GM19467 (cell line): ENCODE data around the gene IL27RA.
"Not testable (repeated sequence)": the region's sequence is repeated elsewhere in the genome, so short reads cannot be mapped to it uniquely, and the experiment has no call there.

ENCODE experiments used
- ATAC-seq: cut with Tn5 transposase; IDR thresholded peaks from one replicate; pipeline ENCODE4 v1.9.1; 2021; ENCODE audit warnings: mild to moderate bottlenecking, moderate library complexity; ENCODE audit not compliant: unreplicated experiment

The IL27RA gene

DNA sequence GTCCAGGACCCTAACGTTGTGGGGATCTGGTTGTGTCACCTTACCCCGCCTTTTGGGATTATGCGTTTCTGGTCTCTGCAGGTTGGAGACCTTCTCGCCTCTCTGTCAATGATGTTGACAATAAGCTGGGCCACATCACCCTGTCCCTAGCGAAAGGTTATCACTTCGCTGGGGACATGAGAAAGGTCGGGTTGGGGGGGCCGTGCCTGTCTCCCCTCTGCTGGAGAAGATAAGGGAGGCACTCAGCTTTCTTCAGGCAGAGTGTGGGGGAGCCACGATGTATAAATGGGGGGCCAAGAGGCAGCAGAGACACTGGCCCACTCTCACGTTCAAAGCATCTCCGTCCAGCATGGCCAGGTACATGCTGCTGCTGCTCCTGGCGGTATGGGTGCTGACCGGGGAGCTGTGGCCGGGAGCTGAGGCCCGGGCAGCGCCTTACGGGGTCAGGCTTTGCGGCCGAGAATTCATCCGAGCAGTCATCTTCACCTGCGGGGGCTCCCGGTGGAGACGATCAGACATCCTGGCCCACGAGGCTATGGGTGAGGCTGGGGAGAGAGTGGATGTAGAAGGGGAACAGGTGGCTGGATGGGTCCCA lies 3.6 kb upstream of the IL27RA start, which contains the start of gene RLN3:
Gene RLN3 (plus strand): TSS at position 293 of the 595 bp plus-strand sequence. CDS start 57 bp downstream, at position 350.
- no peak for ATAC-seq

GRCh38 chr19:14028901-14029300 lies 2.7 kb upstream of the IL27RA start:
- no peak for ATAC-seq

GRCh38 chr19:14030997-14031718 lies 404 bp upstream of the IL27RA start:
- ATAC-seq, result no peak

- no peak for ATAC-seq
Measured at GRCh38 chr19:14033946-14034345, 2.4 kb downstream of the IL27RA start.

DNA sequence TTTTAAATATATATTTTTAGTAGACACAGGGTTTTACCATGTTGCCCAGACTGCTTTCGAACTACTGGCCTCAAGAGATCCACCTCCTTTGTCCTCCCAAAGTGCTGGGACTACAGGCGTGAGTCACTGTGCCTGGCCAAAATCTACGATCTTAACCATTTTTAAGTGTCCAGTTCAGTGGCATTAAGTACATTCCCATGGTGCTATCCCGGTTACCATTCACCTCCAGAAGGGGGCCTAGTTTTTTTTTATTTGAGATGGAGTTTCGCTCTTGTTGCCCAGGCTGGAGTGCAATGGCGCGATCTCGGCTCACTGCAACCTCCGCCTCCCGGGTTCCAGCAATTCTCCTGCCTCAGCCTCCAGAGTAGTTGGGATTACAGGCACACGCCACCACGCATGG lies 3.6 kb downstream of the IL27RA start:
- ATAC-seq, result not testable (repeated sequence)

- ATAC-seq, result no peak
Measured at GRCh38 chr19:14035706-14036105, 4.1 kb downstream of the IL27RA start.

DNA sequence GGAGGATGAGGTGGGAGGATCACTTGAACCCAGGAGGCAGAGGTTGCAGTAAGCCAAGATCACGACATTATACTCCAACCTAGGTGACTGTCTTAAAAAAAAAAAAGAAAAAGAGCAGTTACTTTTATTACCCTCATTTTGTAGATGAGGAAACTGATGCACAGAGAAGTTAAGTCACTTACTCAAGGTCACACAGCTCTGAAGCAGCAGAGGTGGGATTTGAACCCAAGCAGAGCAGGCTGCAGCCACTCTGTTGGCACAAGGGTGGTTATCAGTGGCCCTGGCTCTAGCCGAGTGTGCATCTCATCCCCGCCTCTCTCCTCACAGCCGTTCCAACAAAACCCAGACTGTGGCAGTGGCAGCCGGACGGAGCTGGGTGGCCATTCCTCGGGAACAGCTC lies 7.6 kb downstream of the IL27RA start:
- no peak for ATAC-seq

GRCh38 chr19:14042659-14043608 lies 11.4 kb downstream of the IL27RA start:
- ATAC-seq, result not testable (repeated sequence)

DNA sequence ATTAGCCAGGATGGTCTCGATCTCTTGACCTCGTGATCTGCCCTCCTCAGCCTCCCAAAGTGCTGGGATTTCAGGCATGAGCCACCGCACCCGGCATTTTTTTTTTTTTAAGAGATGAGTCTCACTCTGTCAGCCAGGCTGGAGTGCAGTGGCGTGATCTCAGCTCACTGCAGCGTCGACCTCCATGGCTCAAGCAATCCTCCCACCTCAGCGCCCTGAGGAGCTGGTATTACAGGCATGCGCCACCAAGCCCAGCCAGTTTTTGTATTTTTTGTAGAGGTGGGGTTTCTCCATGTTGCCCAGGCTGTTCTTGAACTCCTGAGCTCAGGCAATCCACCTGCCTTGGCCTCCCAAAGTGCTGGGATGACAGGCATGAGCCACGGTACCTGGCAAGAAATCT lies 16.3 kb downstream of the IL27RA start:
- ATAC-seq, result not testable (repeated sequence)

DNA sequence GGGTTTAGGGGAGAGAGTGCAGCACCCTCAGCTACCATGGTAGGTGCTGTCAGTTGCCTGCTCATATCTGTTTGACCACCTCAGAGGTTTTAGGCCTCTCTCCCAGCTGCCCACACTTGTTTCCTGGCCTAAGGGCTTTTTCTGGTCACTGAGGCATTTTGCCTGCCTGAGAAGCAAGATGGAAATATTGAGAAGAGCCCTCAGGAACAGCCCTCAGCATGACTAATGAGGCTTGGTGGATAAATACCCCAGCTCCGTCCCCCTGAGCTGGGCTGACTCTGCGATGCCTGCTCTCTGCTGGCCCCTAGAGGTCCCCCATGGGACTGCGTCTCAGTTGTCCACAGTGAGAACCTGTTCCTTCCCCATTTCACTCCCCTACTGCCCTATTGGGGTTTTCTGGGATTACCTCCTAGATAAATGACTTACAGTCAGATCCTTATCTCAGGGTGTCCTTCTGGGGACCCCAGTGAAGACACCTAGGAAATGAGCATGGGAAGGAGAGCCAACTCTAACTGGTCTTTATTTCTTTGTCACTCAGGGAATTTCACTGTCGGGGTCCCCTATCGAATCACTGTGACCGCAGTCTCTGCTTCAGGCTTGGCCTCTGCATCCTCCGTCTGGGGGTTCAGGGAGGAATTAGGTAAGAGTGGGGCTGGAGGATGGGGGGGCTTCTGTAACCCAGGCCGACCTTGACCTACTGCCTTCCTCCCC lies 17.0 kb downstream of the IL27RA start:
- ATAC-seq, result no peak

GRCh38 chr19:14050512-14050911 lies 18.9 kb downstream of the IL27RA start:
- no peak for ATAC-seq

- ATAC-seq, result not testable (repeated sequence)
Measured at GRCh38 chr19:14050961-14051360, 19.4 kb downstream of the IL27RA start.

DNA sequence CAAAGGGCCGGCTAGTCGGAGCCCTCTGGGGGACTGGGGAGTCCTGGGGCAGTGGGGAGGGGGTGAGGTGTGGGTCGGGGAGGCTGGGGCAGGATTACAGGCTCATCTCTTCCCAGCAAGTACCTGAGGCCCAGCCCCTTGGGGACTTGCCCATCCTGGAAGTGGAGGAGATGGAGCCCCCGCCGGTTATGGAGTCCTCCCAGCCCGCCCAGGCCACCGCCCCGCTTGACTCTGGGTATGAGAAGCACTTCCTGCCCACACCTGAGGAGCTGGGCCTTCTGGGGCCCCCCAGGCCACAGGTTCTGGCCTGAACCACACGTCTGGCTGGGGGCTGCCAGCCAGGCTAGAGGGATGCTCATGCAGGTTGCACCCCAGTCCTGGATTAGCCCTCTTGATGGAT lies 20.4 kb downstream of the IL27RA start:
- ATAC-seq, result no peak

GRCh38 chr19:14052470-14052869 lies 20.9 kb downstream of the IL27RA start:
- no peak for ATAC-seq

DNA sequence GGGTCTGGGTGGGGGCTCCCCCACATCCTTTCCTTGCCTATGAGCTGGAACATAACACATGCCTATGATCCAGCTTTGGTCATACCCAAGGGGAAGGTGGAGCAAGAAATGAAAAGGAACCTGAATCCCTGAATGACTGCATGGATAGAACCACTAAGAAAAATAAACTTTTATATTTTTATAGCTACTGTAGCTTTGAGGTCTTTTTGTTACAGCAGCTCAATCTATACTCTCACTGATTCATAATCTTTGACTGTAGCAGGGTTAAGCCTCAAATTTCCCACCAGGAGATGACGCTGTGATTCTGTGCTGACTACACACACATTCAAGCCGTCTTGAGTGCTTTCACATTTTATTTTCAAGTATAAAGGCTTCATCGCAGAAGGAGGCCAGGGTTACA lies 21.5 kb downstream of the IL27RA start:
- no peak for ATAC-seq

DNA sequence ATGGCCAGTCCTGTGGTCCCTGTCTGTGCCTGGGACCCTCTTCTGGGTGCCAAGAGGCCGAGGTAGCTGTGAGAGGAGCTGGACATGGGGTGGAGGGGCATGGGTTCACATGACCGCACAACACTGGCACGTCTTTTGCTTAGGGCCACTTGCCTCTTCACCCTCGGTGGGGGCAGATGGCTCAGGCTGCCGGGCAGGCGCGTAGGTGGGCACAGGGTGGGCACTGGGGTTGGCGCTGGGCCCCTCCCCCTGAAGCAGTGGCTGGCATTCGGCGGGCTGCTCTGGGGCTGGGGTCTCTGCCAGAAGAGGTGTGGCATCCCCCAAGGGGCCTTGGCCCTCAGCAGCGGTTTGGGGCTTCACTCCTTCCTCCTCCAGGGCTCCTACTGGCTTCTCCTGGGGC lies 21.9 kb downstream of the IL27RA start:
- no peak for ATAC-seq

- no peak for ATAC-seq
Measured at GRCh38 chr19:14054099-14054498, 22.5 kb downstream of the IL27RA start.

DNA sequence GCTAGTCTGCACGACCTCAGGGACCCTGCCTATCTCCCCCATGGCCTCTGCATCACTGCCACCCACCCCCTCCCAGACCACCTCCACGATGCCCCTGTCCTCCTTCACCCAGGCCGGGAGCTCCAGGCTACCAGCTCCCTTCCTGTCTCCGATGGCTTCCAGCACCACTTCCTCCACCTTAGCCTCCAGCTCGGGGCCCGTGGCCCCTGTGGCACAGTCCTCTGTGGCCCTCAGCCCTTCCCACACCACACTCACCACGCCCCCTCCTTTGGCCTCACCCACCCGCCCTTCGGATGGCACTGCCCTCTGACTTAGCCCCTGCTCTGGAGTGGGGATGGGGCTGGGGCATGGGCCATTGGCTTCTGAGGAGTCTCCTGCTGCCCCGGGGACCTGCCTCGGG lies 23.2 kb downstream of the IL27RA start:
- no peak for ATAC-seq

DNA sequence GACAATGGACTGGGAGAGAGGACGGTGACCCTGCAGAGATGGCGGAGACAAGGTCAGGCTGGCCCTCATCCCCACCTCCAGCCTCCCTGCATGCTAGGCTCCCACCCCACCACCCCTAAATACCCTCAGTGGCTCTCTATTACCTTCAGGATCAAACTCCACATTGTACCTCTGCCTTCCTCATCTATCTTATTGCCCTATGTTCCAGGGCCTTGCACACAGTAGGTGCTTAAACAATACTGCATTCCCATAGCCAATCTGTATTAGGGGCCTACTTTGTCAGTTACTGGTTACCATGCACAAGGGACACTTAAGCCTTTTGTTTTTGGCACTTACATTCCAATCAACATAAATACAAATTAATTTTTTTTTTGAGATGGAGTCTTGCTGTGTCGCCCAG lies 23.8 kb downstream of the IL27RA start:
- ATAC-seq, result no peak

DNA sequence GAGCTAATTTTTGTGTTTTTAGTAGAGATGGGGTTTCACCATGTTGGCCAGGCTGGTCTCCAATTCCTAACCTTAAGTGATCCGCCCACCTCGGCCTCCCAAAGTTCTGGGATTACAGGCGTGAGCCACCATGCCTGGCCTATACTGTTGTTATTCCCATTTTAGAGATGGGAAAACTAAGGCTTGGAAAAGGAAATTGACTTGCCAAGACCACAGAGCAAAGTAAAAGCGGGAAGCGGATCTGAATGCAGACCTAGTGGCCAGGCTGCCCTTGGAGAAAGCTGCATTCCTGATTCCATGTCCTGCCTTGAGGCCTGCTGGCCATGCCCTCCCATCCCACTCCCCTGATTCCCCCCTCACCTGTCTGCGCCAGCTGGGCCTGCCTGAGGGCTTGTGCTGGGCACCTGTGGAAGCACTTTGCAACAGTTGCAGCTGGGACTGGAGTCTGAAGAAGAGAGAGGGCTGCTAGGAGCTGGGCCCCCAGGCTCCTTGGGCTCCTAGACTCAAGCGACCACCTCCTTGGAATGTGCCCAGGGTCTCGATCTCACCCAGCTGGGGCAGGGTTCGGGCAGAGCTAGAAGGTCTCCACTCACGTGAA lies 24.6 kb downstream of the IL27RA start:
- ATAC-seq, result no peak
